HEK293T (cell line): Measurements from ENCODE around the gene HSPA4.

ENCODE experiments used
- CTCF ChIA-PET: fragments of 350-600 bp; formaldehyde crosslinking; extraction: SDS; loops from one replicate; lab custom pipeline; 2021; ENCODE audit warnings: antibody characterized with exemption, inconsistent platforms; lab: Yijun Ruan, JAX
- POLR2A ChIA-PET: fragments of 350-600 bp; formaldehyde crosslinking; extraction: SDS; loops from one replicate; lab custom pipeline; 2020; ENCODE audit warnings: antibody characterized with exemption, inconsistent platforms; lab: Yijun Ruan, JAX
- DNase-seq: peaks from one replicate; pipeline ENCODE4 v3.0.0; 2012; ENCODE audit warnings: mixed read lengths; ENCODE audit errors: extremely low spot score
- ARNT ChIP-seq: fragments of 450-650 bp; IDR thresholded peaks from 2 replicates; pipeline ENCODE4 v1.6.1; 2017; ENCODE audit warnings: mild to moderate bottlenecking
- BHLHE40 ChIP-seq: fragments of 450-650 bp; IDR thresholded peaks from 2 replicates; pipeline ENCODE4 v1.6.1; 2016; ENCODE audit warnings: mild to moderate bottlenecking, moderate library complexity, borderline replicate concordance
- CTBP1 ChIP-seq: fragments of 450-650 bp; IDR thresholded peaks from 2 replicates; pipeline ENCODE4 v1.6.1; 2016; ENCODE audit warnings: borderline replicate concordance
- ELF4 ChIP-seq: fragments of 450-650 bp; IDR thresholded peaks from 2 replicates; pipeline ENCODE4 v1.6.1; 2017; ENCODE audit warnings: antibody characterized with exemption
- FOXA1 ChIP-seq: fragments of 450-650 bp; IDR thresholded peaks from 2 replicates; pipeline ENCODE4 v1.6.1; 2016; ENCODE audit warnings: mild to moderate bottlenecking
- FOXK2 ChIP-seq: fragments of 450-650 bp; IDR thresholded peaks from 2 replicates; pipeline ENCODE4 v1.6.1; 2016; ENCODE audit warnings: mild to moderate bottlenecking
- FOXM1 ChIP-seq: fragments of 450-650 bp; IDR thresholded peaks from 2 replicates; pipeline ENCODE4 v1.6.1; 2017; ENCODE audit warnings: mild to moderate bottlenecking, borderline replicate concordance
- HDGF ChIP-seq: fragments of 450-650 bp; IDR thresholded peaks from 2 replicates; pipeline ENCODE4 v1.6.1; 2017; ENCODE audit warnings: antibody characterized with exemption, borderline replicate concordance
- L3MBTL2 ChIP-seq: fragments of 450-650 bp; conservative IDR thresholded peaks from 2 replicates; pipeline ENCODE4 v1.6.1; 2016; ENCODE audit warnings: mild to moderate bottlenecking
- LEF1 ChIP-seq: fragments of 450-650 bp; IDR thresholded peaks from 2 replicates; pipeline ENCODE4 v1.6.1; 2017; ENCODE audit warnings: mild to moderate bottlenecking, borderline replicate concordance
- NFRKB ChIP-seq: fragments of 450-650 bp; IDR thresholded peaks from 2 replicates; pipeline ENCODE4 v1.6.1; 2016; ENCODE audit warnings: mild to moderate bottlenecking, moderate library complexity
- PKNOX1 ChIP-seq: fragments of 450-650 bp; IDR thresholded peaks from 2 replicates; pipeline ENCODE4 v1.6.1; 2016
- SP1 ChIP-seq: fragments of 450-650 bp; IDR thresholded peaks from 2 replicates; pipeline ENCODE4 v1.6.1; 2017
- SUZ12 ChIP-seq: fragments of 450-650 bp; IDR thresholded peaks from 2 replicates; pipeline ENCODE4 v1.6.1; 2016; ENCODE audit warnings: mild to moderate bottlenecking
- TARDBP ChIP-seq: fragments of 450-650 bp; IDR thresholded peaks from 2 replicates; pipeline ENCODE4 v1.6.1; 2016
- ZNF384 ChIP-seq: fragments of 450-650 bp; IDR thresholded peaks from 2 replicates; pipeline ENCODE4 v1.6.1; 2016

HSPA4 gene

GRCh38 chr5:133088064-133088463, 36.3 kb downstream of the HSPA4 start:
- DNase-seq = no peak
- TF ChIP-seq FOXM1 = no peak
- POLR2A ChIA-PET = no interaction called here
- CTCF ChIA-PET = no interaction called here

GRCh38 chr5:133091034-133091433, 39.2 kb downstream of the HSPA4 start:
- CTCF ChIA-PET = no interaction called here
- no peak for TF ChIP-seq FOXK2
- TF ChIP-seq BHLHE40 = no peak
- no peak for TF ChIP-seq ARNT
- TF ChIP-seq TARDBP = no peak
- no peak for TF ChIP-seq LEF1
- TF ChIP-seq L3MBTL2 = no peak
- no peak for TF ChIP-seq SUZ12
- POLR2A ChIA-PET = no interaction called here
- DNase-seq = no peak

GRCh38 chr5:133106343-133106742, 54.5 kb downstream of the HSPA4 start:
- TF ChIP-seq FOXA1 = no peak
- TF ChIP-seq LEF1 = no peak
- TF ChIP-seq ELF4 = no peak
- no peak for TF ChIP-seq HDGF
- TF ChIP-seq ARNT = no peak
- no peak for TF ChIP-seq FOXK2
- no peak for TF ChIP-seq NFRKB
- no peak for TF ChIP-seq SUZ12
- TF ChIP-seq FOXM1 = no peak
- no peak for TF ChIP-seq CTBP1
- no peak for TF ChIP-seq TARDBP
- TF ChIP-seq BHLHE40 = no peak
- no peak for TF ChIP-seq L3MBTL2
- TF ChIP-seq ZNF384 = no peak
- TF ChIP-seq SP1 = no peak
- TF ChIP-seq PKNOX1 = no peak
- ChIA-PET CTCF (no interaction called here), POLR2A (no interaction called here)
- no peak for DNase-seq

DNA sequence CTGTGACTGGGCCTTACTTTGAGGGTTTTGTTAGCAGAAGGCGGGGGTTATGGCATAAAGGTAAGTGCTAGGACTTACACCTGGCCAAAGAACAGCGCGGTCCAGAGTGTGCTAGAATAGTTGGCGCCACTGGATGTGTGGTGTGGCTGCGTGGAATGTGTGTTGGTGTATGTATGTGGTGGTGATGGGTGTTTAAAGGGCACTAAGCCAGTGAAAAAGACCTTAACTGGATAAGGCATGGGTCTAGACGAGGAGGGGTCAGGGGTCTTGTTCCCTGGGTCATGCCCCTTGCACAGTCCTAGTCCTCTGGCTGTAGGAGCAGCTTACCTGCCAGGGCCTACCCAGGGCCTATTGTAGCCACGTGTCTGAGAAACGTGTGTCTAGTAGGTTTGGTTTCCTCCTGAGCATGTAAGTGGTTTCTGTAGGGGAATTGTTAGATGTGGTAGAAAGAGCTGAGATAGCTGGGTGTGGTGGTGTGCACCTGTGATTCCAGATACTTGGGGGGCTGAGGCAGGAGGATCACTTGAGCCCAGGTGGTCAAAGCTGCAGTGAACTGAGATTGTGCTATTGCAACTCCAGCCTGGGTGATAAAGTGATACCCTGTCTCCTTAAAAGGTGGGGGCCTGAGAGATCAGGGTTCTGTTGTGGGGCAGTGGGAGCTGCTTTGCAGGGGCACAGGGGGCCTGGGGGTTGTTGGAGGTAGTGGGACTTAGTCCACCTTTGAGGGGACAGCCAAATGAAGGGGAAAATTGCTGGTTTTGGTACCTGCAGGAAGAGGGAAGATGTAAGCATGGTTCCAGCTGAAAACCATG, 55.2 kb downstream of the HSPA4 start:
- no peak for TF ChIP-seq CTBP1
- DNase-seq = no peak
- ChIA-PET CTCF (no interaction called here), POLR2A (no interaction called here)

- ChIA-PET CTCF (interaction anchor here (0.9 kb wide), 1 partner anchor 179 kb away, joined by 4 read pairs; no protein-coding TSS in a partner anchor), POLR2A (no interaction called here)
- TF ChIP-seq FOXK2 = no peak
- TF ChIP-seq SP1 = no peak
- TF ChIP-seq FOXA1 = no peak
- no peak for TF ChIP-seq NFRKB
- no peak for TF ChIP-seq FOXM1
- no peak for TF ChIP-seq BHLHE40
- no peak for TF ChIP-seq TARDBP
- TF ChIP-seq SUZ12 = no peak
- no peak for TF ChIP-seq L3MBTL2
- no peak for TF ChIP-seq CTBP1
- TF ChIP-seq ARNT = no peak
- TF ChIP-seq ZNF384 = no peak
- no peak for TF ChIP-seq PKNOX1
- no peak for TF ChIP-seq ELF4
- DNase-seq = no peak
Measured at GRCh38 chr5:133108481-133108921, 56.7 kb downstream of the HSPA4 start.

DNA sequence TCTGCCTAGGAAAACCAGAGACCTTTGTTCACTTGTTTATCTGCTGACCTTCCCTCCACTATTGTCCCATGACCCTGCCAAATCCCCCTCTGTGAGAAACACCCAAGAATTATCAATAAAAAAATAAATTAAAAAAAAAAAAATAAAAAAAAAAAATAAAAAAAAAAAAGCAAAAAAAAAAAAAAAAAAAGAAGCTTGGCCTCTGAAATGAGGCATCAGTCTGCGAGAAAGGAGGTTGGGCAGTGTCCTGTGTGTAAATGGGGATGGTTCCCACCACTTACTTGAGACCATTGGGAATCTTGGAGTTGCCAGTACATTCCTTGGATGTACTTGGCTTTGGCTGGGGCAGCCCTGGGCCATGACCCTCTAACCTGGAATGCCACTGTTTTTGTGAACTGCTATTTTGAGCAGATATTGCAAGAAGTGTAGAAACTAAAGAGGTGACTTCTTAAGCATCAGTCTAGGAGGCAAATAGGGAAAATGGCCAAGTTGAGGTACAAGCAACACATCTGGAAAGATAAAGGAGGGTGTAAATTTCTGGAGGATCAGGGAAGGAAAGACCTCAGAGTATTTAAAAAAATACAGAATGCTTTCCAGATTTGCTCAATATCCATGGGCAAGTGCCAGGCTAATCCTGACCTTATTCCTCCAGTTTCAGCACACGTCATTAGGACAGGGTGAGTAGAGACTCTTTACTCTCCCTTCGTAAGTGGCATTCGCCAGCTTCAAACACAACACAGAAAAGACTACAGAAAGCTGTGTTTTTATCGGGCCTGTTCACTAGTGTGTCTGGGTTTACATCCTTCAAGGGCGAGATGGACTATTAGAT, 58.1 kb downstream of the HSPA4 start:
- DNase-seq = no peak
- ChIA-PET CTCF (interaction anchor here (0.6 to 5.8 kb wide), 4 partner anchors 137 to 180 kb away, joined by 4 to 53 read pairs (median 22); no protein-coding TSS in a partner anchor), POLR2A (no interaction called here)
- no peak for TF ChIP-seq CTBP1
- no peak for TF ChIP-seq ARNT
- TF ChIP-seq HDGF = no peak
- TF ChIP-seq FOXM1 = no peak
- TF ChIP-seq FOXK2 = no peak
- TF ChIP-seq L3MBTL2 = no peak
- TF ChIP-seq ELF4 = no peak
- no peak for TF ChIP-seq SUZ12
- TF ChIP-seq LEF1 = no peak
- TF ChIP-seq SP1 = no peak
- TF ChIP-seq FOXA1 = no peak
- TF ChIP-seq ZNF384 = no peak
